ENCODE measurements around the gene TRIO.

The TRIO gene

GRCh38 chr5:14148890-14149671, 5.9 kb downstream of the TRIO start:
- DNase-seq = no peak

- DNase-seq = no peak
Observed at GRCh38 chr5:14149672-14150274, 6.6 kb downstream of the TRIO start.

- no peak for DNase-seq
Observed at GRCh38 chr5:14151416-14151815, 8.3 kb downstream of the TRIO start.

GRCh38 chr5:14153071-14153864, 10.1 kb downstream of the TRIO start:
- no peak for DNase-seq

GRCh38 chr5:14153932-14154731, 11.0 kb downstream of the TRIO start:
- no peak for DNase-seq

- DNase-seq = no peak
Observed at GRCh38 chr5:14155075-14155474, 11.9 kb downstream of the TRIO start.

- DNase-seq = no peak
Observed at GRCh38 chr5:14155739-14156138, 12.6 kb downstream of the TRIO start.

- no peak for DNase-seq
Observed at GRCh38 chr5:14156290-14156649, 13.1 kb downstream of the TRIO start.

GRCh38 chr5:14156650-14157492, 13.7 kb downstream of the TRIO start:
- no peak for DNase-seq

- DNase-seq = no peak
Observed at GRCh38 chr5:14157493-14157782, 14.3 kb downstream of the TRIO start.

- DNase-seq = no peak
Observed at GRCh38 chr5:14158890-14159666, 15.9 kb downstream of the TRIO start.

- no peak for DNase-seq
Observed at GRCh38 chr5:14161825-14162556, 18.8 kb downstream of the TRIO start.

- no peak for DNase-seq
Observed at GRCh38 chr5:14164164-14165163, 21.3 kb downstream of the TRIO start.

GRCh38 chr5:14165375-14166106, 22.4 kb downstream of the TRIO start:
- DNase-seq = no peak

- no peak for DNase-seq
Observed at GRCh38 chr5:14166437-14166836, 23.3 kb downstream of the TRIO start.

- DNase-seq = no peak
Observed at GRCh38 chr5:14167211-14167845, 24.2 kb downstream of the TRIO start.

- no peak for DNase-seq
Observed at GRCh38 chr5:14168144-14168792, 25.1 kb downstream of the TRIO start.

GRCh38 chr5:14168793-14169262, 25.7 kb downstream of the TRIO start:
- DNase-seq = no peak

Data from activated CD4-positive, alpha-beta T cell treated with anti-CD3 and anti-CD28 coated beads for 4 hours (primary cell).